Ascending aorta (tissue), 2 donors: ENCODE measurements around the gene MYLK4. TPM values are rescaled to one million over a fixed set of nuclear protein-coding genes. Genes with fewer than 3 reads are reported as not detected.

Experiments used
- DNase-seq, 2 donors: peaks; one replicate each; pipeline ENCODE4 v3.0.0-alpha.2; 2019; ENCODE audit warnings: low spot score in 2 of 2
- H3K27ac ChIP-seq, 2 donors: fragments of 200-600 bp; sonication (generic); one replicate each; pipeline ENCODE4 v1.5.1; 2016 to 2017; ENCODE audit warnings: mild to moderate bottlenecking in 1 of 2
- H3K27me3 ChIP-seq: fragments of 200-600 bp; sonication (generic); one replicate; pipeline ENCODE4 v1.5.1; 2017
- H3K36me3 ChIP-seq, 2 donors: fragments of 200-600 bp; sonication (generic); one replicate each; pipeline ENCODE4 v1.5.1; 2016
- H3K4me1 ChIP-seq, 2 donors: fragments of 200-600 bp; sonication (generic); one replicate each; pipeline ENCODE4 v1.5.1; 2016 to 2017; ENCODE audit warnings: mild to moderate bottlenecking in 1 of 2
- H3K4me3 ChIP-seq, 2 donors: fragments of 200-600 bp; sonication (generic); one replicate each; pipeline ENCODE4 v1.5.1; 2016 to 2017; ENCODE audit warnings: mild to moderate bottlenecking in 1 of 2
- H3K9me3 ChIP-seq, 2 donors: fragments of 200-600 bp; sonication (generic); one replicate each; pipeline ENCODE4 v1.5.1; 2016
- intact Hi-C: fragments of 100-400 bp; cut with DNase I; formaldehyde crosslinking; loops from one replicate; pipeline ENCODE4 v1.15.1; 2023
- total RNA-seq: library from RNA; depleted of rRNA; stranded (reverse); fragments of >200 nt; gene quantifications from one replicate; pipeline ENCODE4 v1.1.0, GENCODE V29; 2016
- TF ChIP-seq, protein P1 (sequence below), 3 experiments: fragments of 200-600 bp in 2 of 3; fragments of 450-650 bp in 1 of 3; sonication (generic) in 2 of 3; IDR thresholded peaks; one replicate each; pipeline ENCODE4 v1.5.1; 2016 to 2019; ENCODE audit warnings: antibody characterized with exemption in 3 of 3, mild to moderate bottlenecking in 1 of 3, moderate library complexity in 1 of 3

The MYLK4 gene
- total RNA-seq, 1 donor from 2014 or later: not detected

DNA sequence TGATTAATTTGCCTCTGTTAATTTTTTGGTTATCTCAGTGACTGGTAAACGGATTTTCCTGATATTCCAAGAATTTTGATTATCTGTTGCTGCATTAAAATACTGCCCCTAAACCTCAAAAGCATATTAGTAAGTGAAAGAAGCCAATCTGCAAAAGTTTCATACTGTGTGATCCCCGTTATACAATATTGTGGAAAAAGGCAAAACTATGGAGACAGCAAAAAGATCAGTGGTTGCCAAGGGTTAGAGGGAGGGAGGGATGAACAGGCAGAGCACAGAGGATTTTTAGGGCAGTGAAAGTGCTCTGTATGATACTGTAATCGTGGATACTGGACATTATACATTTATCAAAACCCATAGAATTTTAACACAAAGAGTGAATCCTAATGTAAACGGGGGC, 133.0 kb downstream of the MYLK4 start:
- H3K27ac ChIP-seq: peak overlapping the region in 1 of 2 donors; percentile 36
- DNase-seq: no peak
- no peaks in the 10 kb centered on the region for H3K36me3 ChIP-seq
- intact Hi-C loops: no loop called here
- TF ChIP-seq, protein P1, sequence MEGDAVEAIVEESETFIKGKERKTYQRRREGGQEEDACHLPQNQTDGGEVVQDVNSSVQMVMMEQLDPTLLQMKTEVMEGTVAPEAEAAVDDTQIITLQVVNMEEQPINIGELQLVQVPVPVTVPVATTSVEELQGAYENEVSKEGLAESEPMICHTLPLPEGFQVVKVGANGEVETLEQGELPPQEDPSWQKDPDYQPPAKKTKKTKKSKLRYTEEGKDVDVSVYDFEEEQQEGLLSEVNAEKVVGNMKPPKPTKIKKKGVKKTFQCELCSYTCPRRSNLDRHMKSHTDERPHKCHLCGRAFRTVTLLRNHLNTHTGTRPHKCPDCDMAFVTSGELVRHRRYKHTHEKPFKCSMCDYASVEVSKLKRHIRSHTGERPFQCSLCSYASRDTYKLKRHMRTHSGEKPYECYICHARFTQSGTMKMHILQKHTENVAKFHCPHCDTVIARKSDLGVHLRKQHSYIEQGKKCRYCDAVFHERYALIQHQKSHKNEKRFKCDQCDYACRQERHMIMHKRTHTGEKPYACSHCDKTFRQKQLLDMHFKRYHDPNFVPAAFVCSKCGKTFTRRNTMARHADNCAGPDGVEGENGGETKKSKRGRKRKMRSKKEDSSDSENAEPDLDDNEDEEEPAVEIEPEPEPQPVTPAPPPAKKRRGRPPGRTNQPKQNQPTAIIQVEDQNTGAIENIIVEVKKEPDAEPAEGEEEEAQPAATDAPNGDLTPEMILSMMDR (IDR thresholded peaks at IDR 0.05): no peak
- no peak overlapping the region for H3K4me3 ChIP-seq
- H3K4me1 ChIP-seq: peaks cover 0 to 8% of the 10 kb centered on the region in 2 donors
- H3K27me3 ChIP-seq: no peaks in the 10 kb centered on the region
- H3K9me3 ChIP-seq: no peaks in the 10 kb centered on the region

DNA sequence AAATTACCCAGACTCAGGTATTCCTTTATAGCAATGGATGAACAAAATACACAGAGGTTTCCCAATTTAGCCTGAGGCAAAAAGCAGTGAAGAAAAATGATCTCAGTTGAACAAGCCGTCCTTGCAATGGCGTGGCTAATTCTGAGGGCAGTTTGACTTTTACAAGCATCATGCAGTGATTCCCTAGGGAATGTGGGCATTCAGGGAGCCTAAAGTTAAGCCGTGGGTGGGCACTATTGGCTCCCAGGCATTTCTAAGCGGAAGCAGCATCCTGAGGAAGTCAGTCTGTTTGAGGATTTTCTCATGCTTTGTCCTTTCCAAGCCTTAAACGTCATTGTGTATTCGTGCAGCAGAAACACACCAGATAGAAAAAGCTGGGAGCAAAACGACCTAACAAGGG, 133.9 kb downstream of the MYLK4 start:
- TF ChIP-seq, protein P1 (IDR thresholded peaks at IDR 0.05): no peak
- Histone ChIP-seq H3K27ac (peak overlapping the region; percentile 36 to 61), H3K27me3 (no peaks in the 10 kb centered on the region), H3K4me3 (peak overlapping the region in 1 of 2 donors; percentile 10), H3K36me3 (no peaks in the 10 kb centered on the region), H3K4me1 (peaks cover 0 to 8% of the 10 kb centered on the region in 2 donors), H3K9me3 (no peaks in the 10 kb centered on the region)
- DNase-seq: no peak
- intact Hi-C loops: no loop called here

DNA sequence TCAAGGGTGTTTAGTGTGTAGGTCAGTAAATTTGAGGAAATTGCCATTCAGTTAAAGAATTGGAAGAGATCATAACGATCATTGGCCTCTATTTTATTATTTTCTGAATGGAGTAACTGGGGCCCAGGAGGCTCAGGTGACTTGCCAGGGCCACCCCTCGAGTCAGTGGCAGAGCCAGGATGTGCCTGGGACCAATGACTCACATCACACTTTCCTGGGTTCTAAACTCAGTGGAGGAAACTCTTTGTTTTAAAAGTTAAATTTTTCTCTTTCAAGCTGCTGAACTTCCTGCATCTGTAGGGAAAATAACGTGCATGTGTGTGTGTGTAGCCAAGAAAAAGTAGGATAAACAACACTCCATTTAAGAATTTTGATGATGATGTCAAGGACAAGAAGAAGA, 135.5 kb downstream of the MYLK4 start:
- peaks cover 0 to 8% of the 10 kb centered on the region in 2 donors for H3K4me1 ChIP-seq
- no peaks in the 10 kb centered on the region for H3K9me3 ChIP-seq
- intact Hi-C loops: no loop called here
- H3K4me3 ChIP-seq: no peak overlapping the region
- H3K36me3 ChIP-seq: no peaks in the 10 kb centered on the region
- TF ChIP-seq, protein P1 (IDR thresholded peaks at IDR 0.05): no peak
- no peaks in the 10 kb centered on the region for H3K27me3 ChIP-seq
- DNase-seq: no peak
- H3K27ac ChIP-seq: peak overlapping the region in 1 of 2 donors; percentile 26

DNA sequence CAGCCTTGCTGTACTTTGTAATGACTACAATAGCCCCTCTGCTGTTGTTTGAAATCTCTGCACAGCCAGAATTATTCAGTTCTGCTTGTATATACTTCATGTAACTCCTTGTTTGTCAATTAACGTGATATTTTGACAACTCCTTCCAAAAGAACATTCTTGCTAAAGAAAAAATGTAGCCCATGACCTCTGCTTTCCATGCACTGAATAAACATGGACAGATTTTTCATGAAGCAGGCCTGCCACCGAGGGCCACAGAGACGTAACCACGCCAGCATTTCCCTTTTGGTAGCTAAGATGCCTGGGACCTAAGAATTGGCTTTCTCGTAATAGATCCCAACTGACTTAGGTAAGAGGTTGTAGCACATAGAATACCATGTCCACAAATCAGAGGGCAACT, 135.9 kb downstream of the MYLK4 start:
- TF ChIP-seq, protein P1 (IDR thresholded peaks at IDR 0.05): no peak
- peaks cover 0 to 8% of the 10 kb centered on the region in 2 donors for H3K4me1 ChIP-seq
- peak overlapping the region in 1 of 2 donors; percentile 26 for H3K27ac ChIP-seq
- DNase-seq: no peak
- H3K9me3 ChIP-seq: no peaks in the 10 kb centered on the region
- H3K27me3 ChIP-seq: no peaks in the 10 kb centered on the region
- no peaks in the 10 kb centered on the region for H3K36me3 ChIP-seq
- intact Hi-C loops: no loop called here
- H3K4me3 ChIP-seq: no peak overlapping the region

DNA sequence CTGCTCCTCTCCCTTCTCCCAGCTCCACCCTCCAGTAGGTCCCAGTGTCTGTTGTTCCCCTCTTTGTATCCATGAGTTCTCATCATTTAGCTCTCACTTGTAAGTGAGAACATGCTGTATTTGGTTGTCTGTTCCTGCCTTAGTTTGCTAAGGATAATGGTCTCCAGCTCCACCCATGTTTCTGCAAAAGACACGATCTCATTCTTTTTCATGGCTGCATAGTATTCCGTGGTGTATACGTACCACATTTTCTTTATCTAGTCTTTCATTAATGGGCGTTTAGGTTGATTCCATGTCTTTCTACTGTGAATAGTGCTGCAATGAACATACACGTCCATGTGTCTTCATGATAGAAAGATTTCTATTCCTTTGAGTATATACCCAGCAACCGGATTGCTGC, 136.6 kb downstream of the MYLK4 start:
- TF ChIP-seq, protein P1 (IDR thresholded peaks at IDR 0.05): no peak
- intact Hi-C loops: no loop called here
- Histone ChIP-seq H3K4me1 (peaks cover 0 to 8% of the 10 kb centered on the region in 2 donors), H3K27me3 (no peaks in the 10 kb centered on the region), H3K36me3 (no peaks in the 10 kb centered on the region), H3K9me3 (no peaks in the 10 kb centered on the region), H3K4me3 (no peak overlapping the region), H3K27ac (no peak overlapping the region)
- no peak for DNase-seq

Other genes starting within 250 kb of the MYLK4 start
- gene WRNIP1, start 14.5 kb upstream of the MYLK4 start, total RNA-seq: 100 TPM
- 14.0 TPM for gene SERPINB1, start 90.9 kb upstream of the MYLK4 start, total RNA-seq
- 6.5 TPM for gene SERPINB9, start 152.4 kb upstream of the MYLK4 start, total RNA-seq
- 222 TPM for gene SERPINB6, start 220.6 kb upstream of the MYLK4 start, total RNA-seq
- 7.7 TPM for gene NQO2, start 249.0 kb upstream of the MYLK4 start, total RNA-seq